ENCODE data around the gene CHMP1A.

The CHMP1A gene

DNA sequence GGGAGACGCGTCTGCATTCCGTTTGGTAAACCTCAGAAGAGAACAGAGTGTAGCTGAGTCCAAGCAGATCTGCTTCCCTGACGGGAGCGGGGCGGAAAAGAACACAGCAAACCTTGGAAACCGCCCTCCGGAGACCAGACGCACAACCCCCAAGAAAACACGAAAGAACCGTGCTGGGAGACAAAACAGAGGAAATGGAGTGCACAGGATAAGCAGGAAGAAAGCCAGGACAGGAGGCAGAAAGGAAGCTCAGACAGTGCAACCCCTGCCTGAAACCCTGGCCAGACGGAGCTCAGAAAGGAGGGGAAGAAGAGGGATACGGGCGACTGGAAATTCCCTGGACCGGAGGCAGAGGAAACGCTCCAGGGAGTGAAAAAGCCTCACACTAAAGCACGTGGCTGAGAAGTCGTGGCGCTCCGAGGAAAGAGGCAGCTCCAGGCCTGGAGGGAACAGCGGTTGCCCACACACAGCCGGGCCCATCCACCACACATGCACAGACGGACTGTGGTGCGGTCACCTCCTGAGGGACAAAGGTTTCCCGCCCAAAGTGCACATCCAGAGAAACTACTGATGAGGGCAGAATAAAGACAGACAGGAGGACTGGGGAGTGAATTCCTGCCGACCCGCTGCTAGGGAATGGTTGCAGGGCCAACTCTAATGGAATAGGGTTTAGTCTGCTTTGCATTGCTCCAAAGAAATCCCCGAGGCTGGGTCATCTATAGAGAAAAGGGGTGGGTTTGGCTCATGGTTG lies 33.8 kb downstream of the CHMP1A start:
- DNase-seq (ENCODE audit: low read depth), result no peak

DNA sequence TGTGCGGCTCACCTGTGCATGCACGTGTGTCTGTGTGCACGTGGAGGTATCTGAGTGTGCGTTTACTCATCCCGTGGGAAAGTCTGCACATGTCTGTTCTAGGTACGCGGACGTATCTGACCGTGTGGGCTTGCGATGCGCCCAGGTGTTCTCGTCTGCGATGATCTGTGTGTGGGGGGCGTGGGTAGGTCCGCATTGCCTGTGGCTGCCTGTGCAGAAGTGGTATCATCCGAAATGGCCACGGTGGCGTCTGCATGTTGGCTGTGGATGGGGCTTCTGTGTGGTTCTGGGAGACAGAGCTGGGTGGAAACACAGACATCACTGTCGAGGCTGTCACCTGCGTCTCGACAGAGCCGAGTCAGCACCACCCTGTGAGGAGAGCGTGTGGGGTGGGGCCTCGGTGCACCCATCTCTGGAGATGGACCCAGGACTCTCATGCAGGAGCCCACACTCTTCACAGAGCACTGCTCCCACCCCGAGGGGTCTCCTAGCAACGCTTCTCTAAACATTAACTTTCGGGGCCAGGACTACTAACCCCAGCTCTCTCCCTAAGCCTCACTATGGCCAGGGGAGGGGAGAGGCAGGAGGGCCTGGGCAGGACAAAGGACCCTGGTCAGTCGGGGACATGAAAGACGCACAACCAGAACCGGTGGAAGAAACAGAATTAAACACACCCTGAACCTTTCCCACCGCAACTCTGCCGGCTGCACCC lies 35.7 kb downstream of the CHMP1A start:
- no peak for DNase-seq (ENCODE audit: low read depth)

DNA sequence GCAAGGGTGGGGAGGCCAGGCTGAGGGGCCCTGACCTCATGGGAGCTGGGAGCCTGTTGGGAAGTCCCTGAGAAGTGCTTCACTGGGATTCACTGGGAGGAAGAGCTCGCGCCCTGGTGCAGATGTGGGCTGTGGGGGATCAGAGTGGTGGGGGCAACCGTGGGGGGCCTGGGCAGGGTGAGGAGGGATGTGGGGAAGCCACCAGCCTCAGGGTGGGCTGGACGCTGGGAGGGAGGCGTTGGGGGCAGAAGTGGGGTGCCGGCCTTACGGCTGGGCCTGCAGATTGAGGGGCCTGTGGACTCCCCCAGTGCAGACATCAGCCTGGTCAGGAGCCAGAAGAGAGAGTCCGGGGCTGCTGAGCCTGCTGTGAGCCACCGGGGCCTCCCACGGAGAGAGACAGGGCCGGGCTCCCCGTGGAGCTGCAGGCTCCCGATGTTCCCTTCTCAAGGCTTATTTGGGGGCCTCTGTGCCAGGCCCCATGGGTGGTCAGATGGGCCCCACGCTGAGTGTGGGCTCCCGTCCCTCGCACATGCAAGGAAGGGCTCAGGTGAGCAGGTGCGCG lies 36.3 kb downstream of the CHMP1A start:
- no peak for DNase-seq (ENCODE audit: low read depth)

DNA sequence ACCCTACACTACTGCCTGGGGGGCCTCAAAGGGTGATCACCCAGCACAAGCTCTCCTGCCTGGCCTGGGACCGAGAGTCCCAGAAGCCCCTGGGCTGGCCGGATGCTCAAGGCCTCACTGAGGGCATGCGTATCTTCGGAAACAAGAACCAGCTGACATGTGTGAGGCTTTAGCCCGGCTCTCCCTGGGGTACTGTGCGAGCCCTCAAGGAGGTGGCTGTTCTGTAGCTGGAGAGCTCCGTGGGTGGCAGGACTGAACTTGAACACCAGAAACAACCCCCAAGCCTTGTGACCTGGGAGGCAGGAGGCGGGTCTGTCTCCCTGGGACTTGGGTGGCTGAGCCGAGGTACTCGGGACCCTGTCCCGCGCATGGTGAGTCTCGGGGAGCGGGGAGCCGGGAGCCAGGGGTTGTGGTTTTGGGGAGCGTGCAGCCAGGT lies 37.1 kb downstream of the CHMP1A start:
- no peak for DNase-seq (ENCODE audit: low read depth)

DNA sequence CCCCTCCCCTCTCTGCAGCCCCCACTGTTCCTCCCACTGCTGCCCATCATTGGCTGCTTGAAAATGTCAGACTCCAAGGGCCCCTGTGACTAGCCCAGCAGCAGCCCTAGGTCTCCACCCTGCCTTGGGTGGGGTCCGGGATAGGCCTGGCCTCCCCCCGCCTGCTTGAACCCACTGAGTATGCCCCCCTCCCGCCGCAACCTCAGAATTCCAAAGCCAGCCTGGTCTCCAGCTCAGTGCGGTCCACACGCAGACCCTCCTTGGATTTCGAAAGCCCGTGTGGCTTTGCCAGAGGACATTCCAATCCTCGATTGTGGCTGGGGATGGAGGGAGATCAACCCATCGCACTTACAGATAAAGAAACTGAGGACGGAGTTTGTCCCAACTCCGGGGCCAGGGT lies 37.7 kb downstream of the CHMP1A start:
- no peak for DNase-seq (ENCODE audit: low read depth)

DNA sequence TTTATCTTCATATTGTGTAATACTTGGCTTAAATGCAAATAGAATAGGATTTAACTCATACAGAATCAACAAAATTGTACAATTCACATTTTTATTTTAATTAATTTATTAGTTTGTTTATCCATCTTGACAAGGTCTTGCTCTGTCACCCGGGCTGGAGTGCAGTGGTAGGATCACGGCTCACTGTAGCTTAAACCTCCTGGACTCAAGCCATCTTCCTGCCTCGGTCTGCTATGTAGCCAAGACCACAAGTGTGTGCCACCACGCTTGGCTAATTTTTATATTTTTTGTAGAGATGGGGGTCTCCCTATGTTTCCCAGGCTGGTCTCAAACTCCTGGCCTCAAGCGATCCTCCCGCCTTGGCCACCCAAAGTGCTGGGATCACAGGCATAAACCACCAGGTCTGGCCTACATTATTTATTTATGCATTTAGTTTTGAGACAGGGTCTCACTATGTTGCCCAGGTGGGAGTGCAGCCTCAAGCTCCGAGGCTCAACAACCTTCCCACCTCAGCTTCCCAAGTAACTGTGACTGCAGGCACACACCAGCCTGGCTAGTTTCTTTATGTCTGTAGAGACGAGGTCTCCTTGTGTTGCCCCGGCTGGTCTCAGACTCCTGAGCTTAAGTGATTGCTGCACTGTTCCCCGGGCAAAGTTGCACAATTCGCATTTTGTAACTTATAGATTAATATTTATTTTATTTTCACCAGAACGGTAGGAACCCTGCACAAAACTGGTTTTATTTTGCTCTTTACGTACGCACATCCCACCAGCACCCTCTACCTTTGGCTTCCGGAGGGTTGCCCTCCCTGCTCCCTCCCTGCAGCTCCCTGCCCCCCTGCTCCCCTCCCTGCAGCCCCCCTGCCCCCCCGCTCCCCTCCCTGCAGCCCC lies 39.2 kb downstream of the CHMP1A start:
- peak; percentile 30 for DNase-seq (ENCODE audit: low read depth)

DNA sequence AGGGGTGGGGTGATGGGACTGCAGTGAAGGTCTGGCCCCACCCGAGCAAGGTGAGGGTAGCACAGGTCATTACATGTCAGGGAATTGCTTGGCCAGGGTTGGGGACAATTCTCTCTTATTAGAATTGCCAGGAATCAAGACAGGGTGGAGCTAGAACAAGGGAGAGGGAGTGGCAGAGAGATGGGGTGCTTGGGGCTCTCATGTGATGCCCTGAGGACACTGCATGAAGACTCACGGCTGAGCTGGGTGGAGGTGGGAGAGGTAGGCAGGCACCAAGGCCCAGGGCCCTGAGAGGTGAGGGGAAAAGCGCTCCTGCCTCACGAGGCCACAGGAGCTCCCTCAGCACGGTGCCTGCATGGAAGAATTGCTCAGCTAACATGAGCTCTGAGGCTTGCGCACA lies 40.5 kb downstream of the CHMP1A start:
- no peak for DNase-seq (ENCODE audit: low read depth)

DNA sequence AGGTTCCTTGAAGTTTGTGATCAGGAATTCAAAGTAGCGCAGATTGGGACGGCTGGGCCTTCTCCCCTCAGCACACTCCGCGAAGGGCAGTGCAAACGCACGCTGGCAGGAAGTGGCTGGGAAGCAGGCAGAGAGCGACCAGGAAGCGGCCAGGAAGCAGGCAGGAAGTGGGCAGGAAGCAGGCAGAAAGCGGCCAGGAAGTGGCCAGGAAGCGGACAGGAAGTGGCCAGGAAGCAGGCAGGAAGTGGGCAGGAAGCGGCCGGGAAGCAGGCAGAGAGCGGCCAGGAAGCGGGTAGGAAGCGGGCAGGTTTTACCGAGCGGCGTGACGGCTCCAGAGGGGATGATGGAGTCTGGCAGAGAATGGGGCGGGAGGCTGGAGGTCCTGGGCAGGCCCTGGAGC lies 40.9 kb downstream of the CHMP1A start:
- DNase-seq (ENCODE audit: low read depth), result no peak

DNA sequence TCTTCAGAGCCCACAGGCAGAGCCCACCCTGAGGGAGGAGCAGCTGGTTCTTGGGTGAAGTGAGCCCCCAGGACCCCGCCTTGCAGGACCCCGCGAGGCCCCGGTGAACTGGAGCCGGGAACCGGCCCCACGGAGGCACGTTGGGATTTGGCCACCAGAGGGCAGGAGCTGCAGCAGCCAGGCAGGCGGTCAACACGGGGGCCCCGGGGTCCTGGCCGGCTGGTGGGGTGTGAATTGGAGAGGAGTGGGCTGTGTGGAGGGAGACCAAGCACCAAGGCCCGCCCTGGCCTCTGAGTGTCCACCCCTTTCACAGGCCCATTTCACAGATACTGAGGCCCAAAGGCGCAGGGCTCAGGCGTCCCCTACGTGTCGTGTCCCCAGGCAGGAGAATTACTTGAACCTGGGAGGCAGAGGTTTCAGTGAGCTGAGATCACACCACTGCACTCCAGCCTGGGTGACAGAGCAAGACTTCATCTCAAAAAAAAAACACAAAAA lies 41.9 kb downstream of the CHMP1A start:
- DNase-seq (ENCODE audit: low read depth), result peak; percentile 47

DNA sequence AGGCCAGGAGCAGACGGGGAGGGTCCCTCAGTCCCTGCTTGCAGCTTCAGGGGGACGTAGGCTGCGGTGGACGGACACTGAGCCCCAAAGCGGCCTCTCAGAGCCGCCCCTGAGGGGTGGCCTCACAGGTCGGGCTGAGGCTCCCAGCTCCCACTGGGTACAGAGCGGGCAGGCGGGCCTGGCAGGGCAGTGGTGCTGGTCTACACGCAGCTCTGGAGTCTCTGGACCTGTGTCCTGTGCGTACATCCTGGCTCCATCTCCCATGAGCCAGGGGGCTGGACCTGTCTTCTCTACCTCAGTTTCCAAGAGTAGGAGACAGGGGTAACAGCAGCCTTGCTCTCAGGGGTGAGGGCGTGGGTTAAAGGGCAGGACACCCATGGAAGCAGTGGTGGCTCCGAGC lies 42.3 kb downstream of the CHMP1A start:
- no peak for DNase-seq (ENCODE audit: low read depth)

DNA sequence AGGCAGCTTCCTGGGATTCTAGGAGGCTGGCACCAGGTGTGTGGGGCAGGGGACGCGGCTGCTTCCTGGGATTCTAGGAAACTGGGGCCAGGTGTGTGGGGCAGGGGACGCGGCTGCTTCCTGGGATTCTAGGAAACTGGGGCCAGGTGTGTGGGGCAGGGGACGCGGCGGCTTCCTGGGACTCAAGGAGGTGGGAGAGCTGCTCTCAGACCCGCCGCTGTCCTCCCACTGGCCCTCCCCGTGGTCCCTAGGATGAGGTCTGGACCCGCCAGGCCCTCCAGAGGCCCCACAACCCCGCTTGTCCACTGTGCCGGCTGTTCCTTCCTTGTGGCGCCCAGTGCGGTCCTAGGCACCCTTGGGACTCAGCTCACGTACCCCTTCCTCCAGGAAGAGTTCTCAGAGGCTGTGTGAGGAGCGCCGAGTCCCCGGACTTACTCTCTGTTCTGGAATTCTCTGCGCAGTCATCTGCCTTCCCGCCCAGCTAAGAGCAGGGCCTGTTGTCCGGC lies 43.5 kb downstream of the CHMP1A start:
- no peak for DNase-seq (ENCODE audit: low read depth)

DNA sequence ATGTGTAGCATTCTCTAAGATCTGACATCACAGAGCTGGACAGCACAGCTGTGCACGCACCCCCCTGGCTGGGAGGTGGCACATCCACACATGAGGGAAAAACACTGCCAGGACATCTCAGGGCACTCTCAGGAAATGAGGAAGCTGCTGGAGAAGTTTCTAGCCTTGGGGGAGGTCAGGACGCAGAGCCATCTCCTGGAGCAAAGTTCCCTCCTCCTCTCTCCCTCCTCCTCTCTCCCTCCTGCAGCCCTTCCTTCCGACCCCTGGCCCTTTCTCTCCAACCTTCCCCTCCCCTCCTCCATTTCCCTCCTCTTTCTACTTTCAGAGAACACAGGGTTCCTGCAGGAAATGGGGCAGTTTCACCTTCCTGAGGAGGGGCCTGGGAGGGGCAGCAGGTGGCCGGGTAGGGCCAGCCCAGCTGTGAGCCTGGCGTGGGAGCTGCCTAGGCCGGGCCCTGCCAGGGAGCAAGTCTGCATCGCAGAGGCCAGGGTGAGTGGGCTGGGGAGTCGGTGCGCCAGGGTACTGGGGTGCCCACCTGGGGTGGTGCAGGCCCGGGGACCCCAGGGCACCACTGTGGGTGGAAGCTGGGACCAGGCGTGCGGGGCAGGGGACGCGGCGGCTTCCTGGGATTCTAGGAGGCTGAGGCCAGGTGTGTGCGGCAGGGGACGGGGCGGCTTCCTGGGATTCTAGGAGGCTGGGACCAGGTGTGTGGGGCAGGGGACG lies 44.1 kb downstream of the CHMP1A start, which contains the start of gene DPEP1:
TSS of gene DPEP1 (plus strand) at position 412 of the 723 bp plus-strand sequence. CDS start 16,769 bp downstream, outside the sequence.
- no peak for DNase-seq (ENCODE audit: low read depth)

DNA sequence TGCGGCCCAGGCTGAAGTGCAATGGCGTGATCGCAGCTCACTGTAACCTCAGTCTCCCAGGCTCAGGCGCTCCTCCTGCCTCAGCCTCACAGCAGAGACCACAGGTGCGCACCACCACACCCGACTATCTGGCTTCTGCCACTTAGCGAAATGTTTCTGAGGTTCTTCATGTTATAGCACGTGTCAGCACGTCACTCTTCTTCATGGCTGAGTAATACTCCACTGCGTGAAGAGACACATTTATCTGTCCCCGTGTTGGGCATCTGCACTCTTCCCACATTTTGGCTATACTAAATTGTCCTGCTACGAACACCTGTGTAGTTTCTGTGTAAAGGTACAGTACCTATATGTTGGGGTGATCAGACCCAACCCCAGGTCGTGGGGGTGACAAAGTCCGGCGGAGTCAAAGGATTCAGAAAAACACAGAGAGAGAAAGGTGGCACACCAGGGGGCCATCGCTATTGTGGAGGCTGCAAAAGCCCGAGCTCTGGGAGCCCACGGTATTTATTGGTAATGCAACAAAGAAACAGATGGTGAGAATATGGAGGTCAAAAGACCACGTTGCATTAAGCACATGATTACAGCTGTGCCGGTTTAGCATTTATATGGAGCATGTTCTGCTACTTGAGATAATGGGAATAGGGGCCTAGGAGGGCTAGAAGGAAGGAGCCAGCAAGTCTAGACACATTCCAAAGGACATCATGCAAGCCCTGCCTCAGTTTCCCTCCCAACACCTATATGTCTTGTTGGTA lies 44.9 kb downstream of the CHMP1A start:
- DNase-seq (ENCODE audit: low read depth), result no peak

DNA sequence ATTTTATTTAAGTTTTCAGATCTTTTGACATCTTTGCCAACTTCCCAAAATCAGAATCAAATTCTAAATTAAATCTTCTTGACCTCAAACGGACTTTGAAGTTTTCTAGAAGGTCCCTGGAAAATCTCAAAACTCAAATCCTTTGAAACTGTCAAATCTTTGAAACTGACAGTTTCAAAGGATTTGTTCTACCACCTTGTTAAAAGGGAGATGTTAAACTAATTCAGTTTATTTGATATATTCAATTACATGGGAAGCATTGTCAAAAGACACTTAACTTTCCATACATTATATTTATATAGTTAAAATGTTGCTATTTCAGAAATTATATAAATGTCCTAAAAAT lies 47.4 kb downstream of the CHMP1A start:
- DNase-seq (ENCODE audit: low read depth), result no peak

DNA sequence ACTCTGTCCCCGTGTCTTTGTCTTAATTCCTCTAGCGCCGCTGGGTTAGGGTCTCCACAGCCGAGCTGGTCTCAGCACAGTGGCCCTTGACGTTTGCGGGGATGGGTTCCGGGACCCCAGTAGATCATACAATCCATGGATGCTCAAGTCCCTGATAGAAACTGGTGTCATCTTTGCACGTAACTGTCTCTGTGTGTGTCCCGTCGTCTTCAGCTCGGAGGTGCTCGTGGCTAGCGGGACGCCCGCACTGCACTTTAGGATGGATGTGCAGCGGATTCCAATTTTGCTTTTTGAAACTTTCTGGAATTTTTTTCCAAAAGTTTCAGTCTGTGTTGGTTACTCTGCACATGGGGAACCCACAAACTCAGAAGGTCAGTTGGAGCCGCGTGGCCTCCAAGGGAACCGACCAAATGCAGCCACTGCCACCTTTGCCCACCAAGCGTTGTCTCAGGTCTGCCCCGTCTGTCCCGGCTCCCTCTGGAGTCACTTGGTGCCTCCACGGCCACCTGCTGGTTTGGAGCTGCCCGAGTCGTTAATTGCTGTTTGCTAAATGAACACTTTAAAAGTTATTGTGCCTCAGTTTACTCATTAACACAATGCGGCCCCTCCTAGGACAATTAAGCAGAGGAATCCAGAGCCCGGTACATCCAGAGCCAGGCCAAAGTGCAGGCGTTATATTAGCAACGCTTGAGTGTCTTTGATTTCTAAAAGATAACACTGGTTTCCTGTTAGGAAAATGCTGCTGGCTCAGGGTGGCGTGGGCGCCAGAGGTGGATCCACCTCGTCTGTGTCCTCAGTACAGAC lies 49.4 kb downstream of the CHMP1A start:
- DNase-seq (ENCODE audit: low read depth), result no peak

DNA sequence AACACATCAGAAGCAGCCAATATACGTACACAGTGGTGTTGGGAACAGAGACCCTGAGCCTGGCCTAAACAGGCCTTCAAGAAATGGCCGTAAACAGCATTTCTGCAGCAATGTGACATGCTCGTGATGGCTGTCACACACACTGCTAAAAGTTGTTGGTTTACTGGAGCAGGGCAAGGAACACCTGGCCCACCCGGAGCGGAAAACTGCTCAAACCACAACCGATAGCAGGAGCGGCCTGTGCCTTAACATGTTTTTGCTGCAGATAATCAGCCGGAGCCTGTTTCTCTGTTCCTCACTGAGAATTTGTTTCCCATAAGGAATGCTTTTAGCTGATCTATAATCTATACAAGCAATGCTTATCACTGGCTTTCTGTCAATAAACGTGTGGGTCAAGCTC lies 50.1 kb downstream of the CHMP1A start:
- DNase-seq (ENCODE audit: low read depth), result no peak

DNA sequence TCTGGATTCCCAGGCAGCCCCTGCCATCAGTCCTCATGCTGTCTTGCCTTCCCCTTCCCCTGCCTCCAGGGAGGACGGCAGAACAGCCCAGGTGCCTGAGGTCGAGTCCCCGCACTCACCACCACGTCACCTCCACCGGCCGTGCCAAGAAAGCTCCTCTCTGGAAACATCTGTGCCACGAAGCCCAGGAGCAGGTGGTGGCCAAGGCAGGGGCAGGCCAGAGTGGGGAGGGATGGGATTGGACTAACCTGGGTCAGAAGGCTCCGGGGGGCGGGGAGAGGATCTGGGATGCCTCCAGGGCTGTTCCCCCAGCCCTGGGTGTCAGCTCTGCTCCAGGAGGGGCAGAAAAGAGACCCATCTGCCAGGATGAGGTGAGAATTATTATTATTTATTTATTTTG lies 51.5 kb downstream of the CHMP1A start:
- DNase-seq (ENCODE audit: low read depth), result no peak

DNA sequence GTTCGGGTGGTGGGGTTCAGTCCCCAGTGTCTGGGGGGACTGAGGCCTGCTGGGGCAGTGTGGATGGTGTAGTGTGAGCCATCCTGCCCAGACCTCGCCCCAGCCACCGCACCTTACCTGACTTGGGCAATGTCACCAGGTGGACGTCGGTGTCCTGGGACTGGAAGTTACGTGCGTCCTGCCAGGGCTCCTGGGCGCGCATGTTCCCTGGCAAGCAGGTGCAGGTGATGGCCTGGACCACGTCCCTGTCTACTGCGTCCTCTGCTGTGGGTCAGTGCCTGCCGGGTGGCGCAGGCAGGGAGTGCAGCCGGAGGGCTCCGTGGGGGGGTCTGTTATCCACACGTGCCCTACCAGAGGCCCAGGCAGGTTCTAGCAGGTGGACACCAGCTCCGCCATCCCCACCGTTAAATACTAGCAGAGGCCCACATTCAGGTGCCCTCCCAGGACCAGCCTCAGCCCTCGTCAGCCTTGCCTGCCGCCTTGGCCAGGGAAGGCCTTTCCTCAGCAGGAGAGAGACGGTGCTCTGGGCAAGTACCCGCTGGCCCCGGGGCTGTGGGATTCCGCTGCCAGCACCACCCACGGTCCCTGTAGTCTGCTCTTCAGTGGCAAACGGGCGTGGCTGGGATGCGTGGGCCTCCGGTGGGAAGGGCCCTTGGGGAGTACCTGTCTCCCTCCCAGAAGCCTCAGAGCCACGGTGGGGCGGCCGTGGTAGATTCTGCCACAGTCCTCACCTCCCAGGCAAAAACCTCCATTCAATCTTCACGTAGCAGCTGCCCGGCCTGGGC lies 52.1 kb downstream of the CHMP1A start:
- no peak for DNase-seq (ENCODE audit: low read depth)

DNA sequence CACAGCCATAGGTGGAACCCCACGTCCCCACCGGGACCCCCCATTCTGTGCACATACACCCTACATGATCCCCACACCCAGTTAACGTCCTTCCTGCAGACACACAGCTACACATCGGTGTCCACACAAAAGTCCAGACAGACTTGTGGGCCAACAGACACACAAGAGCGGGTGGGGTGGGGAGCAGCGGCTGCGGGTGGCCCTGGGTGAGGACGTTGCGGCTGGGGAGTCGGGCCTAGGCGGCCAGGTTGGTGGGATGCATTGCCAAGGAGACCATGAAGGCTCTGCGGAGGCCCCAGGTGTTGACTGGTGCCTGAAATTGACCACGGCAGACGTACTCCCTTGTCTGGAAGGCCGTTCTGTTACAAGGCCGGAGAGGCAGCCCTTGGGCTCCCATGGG lies 52.7 kb downstream of the CHMP1A start:
- DNase-seq (ENCODE audit: low read depth), result no peak

Data from ELR (cell line).